ENCODE measurements around the gene ADK. TPM values are rescaled to one million over a fixed set of nuclear protein-coding genes. Genes with fewer than 3 reads are reported as not detected.
"Not testable (repeated sequence)": the region's sequence is repeated elsewhere in the genome, so short reads cannot be mapped to it uniquely, and the experiment has no call there.

The ADK gene
- total and polyA plus RNA-seq, 2 donors (not counting 3 experiments of a cell fraction or from before 2014, with no cell fraction given): 11.7 to 46.5 TPM

DNA sequence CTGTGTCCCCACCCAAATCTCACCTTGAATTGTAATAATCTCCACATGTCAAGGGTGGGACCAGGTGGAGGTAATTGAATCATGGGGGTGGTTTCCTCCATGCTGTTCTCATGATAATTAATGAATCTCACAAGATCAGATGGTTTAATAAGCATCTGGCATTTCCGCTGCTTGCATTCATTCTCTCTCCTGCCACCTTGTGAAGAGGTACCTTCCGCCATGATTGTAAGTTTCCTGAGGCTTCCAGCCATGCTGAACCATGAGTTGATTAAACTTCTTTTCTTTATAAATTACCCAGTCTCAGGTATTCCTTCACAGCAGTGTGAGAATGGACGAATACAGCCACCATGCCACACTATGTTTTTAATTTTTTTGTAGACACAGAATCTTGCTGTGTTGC, 345.3 kb downstream of the ADK start:
- dilution Hi-C loops (cut with MboI; ENCODE audit: extremely low pct_ligation_motif_present, low sequenced_read_pairs); H3K9me3 ChIP-seq (replicated peaks; ENCODE audit: control insufficient read depth, insufficient read depth, low read length); BruUV-seq (replicated peaks); DNase-seq (ENCODE audit: low read depth, low spot score); H3K9me1 ChIP-seq (replicated peaks; ENCODE audit: control insufficient read depth, extremely low read depth, insufficient read depth, low read length); H3K4me3 ChIP-seq (replicated peaks in 1 of 3; ENCODE audit: insufficient read depth in 1 of 3, low read depth in 1 of 3, low read length in 3 of 3); H3K79me2 ChIP-seq (ENCODE audit: control insufficient read depth, insufficient read depth, low read length); FAIRE-seq; H3K27me3 ChIP-seq (ENCODE audit: control insufficient read depth in 2 of 2, insufficient read depth in 2 of 2, low read length in 2 of 2); CTCF ChIA-PET; H3K9ac ChIP-seq (replicated peaks; ENCODE audit: extremely low read depth, insufficient read depth, low read length); H3K27ac ChIP-seq (ENCODE audit: insufficient read depth, low read depth, low read length); POLR2A ChIA-PET; H3K36me3 ChIP-seq (ENCODE audit: control insufficient read depth in 2 of 2, extremely low read depth in 1 of 2, insufficient read depth in 2 of 2, low read length in 2 of 2); H2AFZ ChIP-seq (ENCODE audit: low read depth, low read length); H3K4me2 ChIP-seq (ENCODE audit: insufficient read depth, low read length); intact Hi-C loops (cut with micrococcal nuclease); H4K20me1 ChIP-seq (replicated peaks; ENCODE audit: control insufficient read depth, extremely low read depth, insufficient read depth, low read length): not testable (repeated sequence)
- peaks cover 14% of the 10 kb centered on the region for H3K4me1 ChIP-seq (ENCODE audit: control insufficient read depth, extremely low read depth, insufficient read depth, low read length)

DNA sequence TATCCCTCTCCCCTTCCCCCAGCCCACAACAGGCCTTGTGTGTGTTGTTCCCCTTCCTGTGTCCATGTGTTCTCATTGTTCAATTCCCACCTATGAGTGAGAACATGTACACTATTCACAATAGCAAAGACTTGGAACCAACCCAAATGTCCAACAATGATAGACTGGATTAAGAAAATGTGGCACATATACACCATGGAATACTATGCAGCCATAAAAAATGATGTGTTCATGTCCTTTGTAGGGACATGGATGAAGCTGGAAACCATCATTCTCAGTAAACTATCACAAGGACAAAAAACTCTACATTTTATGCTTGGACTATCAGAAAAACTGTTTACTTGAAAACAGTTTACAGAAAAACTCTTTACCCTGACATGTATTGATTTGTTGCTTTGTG, 347.6 kb downstream of the ADK start:
- dilution Hi-C loops (cut with MboI; ENCODE audit: extremely low pct_ligation_motif_present, low sequenced_read_pairs); CTCF ChIA-PET: not testable (repeated sequence)

More for the DNA sequence above, 347.6 kb downstream of the ADK start:
- intact Hi-C loops (cut with micrococcal nuclease); BruUV-seq (replicated peaks); H3K4me3 ChIP-seq (replicated peaks in 1 of 3; ENCODE audit: insufficient read depth in 1 of 3, low read depth in 1 of 3, low read length in 3 of 3); H3K4me2 ChIP-seq (ENCODE audit: insufficient read depth, low read length); H3K9me3 ChIP-seq (replicated peaks; ENCODE audit: control insufficient read depth, insufficient read depth, low read length); POLR2A ChIA-PET; H3K27me3 ChIP-seq (ENCODE audit: control insufficient read depth in 2 of 2, insufficient read depth in 2 of 2, low read length in 2 of 2); H3K79me2 ChIP-seq (ENCODE audit: control insufficient read depth, insufficient read depth, low read length); H2AFZ ChIP-seq (ENCODE audit: low read depth, low read length); H3K9ac ChIP-seq (replicated peaks; ENCODE audit: extremely low read depth, insufficient read depth, low read length); H3K36me3 ChIP-seq (ENCODE audit: control insufficient read depth in 2 of 2, extremely low read depth in 1 of 2, insufficient read depth in 2 of 2, low read length in 2 of 2); H4K20me1 ChIP-seq (replicated peaks; ENCODE audit: control insufficient read depth, extremely low read depth, insufficient read depth, low read length); DNase-seq (ENCODE audit: low read depth, low spot score); FAIRE-seq; H3K9me1 ChIP-seq (replicated peaks; ENCODE audit: control insufficient read depth, extremely low read depth, insufficient read depth, low read length); H3K27ac ChIP-seq (ENCODE audit: insufficient read depth, low read depth, low read length): not testable (repeated sequence)
- H3K4me1 ChIP-seq (ENCODE audit: control insufficient read depth, extremely low read depth, insufficient read depth, low read length): peaks cover 36% of the 10 kb centered on the region

Data from endothelial cell of umbilical vein (primary cell).